ENCODE results near the gene LPAR1.

- TF ChIP-seq ZNF16 (tag by site-specific recombination; IDR thresholded peaks at IDR 0.05; ENCODE audit: low read depth) (no peak), ZNF239 (tag by site-specific recombination; IDR thresholded peaks at IDR 0.05) (no peak), ZNF184 (tag by site-specific recombination; IDR thresholded peaks at IDR 0.05) (no peak), ZNF138 (tag by site-specific recombination; IDR thresholded peaks at IDR 0.05; ENCODE audit: borderline replicate concordance) (no peak), ZNF398 (tag by site-specific recombination; IDR thresholded peaks at IDR 0.05) (no peak), ZBTB1 (tag by site-specific recombination; IDR thresholded peaks at IDR 0.05) (no peak), ZNF677 (tag by site-specific recombination; IDR thresholded peaks at IDR 0.05) (no peak), BCL6B (tag by site-specific recombination; IDR thresholded peaks at IDR 0.05) (no peak), ZNF639 (tag by site-specific recombination; IDR thresholded peaks at IDR 0.05) (no peak), ZNF600 (tag by site-specific recombination; IDR thresholded peaks at IDR 0.05) (no peak), ZNF654 (tag by site-specific recombination; IDR thresholded peaks at IDR 0.05; ENCODE audit: low read depth) (no peak)
- TF ChIP-seq, protein P1, sequence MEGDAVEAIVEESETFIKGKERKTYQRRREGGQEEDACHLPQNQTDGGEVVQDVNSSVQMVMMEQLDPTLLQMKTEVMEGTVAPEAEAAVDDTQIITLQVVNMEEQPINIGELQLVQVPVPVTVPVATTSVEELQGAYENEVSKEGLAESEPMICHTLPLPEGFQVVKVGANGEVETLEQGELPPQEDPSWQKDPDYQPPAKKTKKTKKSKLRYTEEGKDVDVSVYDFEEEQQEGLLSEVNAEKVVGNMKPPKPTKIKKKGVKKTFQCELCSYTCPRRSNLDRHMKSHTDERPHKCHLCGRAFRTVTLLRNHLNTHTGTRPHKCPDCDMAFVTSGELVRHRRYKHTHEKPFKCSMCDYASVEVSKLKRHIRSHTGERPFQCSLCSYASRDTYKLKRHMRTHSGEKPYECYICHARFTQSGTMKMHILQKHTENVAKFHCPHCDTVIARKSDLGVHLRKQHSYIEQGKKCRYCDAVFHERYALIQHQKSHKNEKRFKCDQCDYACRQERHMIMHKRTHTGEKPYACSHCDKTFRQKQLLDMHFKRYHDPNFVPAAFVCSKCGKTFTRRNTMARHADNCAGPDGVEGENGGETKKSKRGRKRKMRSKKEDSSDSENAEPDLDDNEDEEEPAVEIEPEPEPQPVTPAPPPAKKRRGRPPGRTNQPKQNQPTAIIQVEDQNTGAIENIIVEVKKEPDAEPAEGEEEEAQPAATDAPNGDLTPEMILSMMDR (tag by site-specific recombination; IDR thresholded peaks at IDR 0.05), result no peak
- TF ChIP-seq, protein P2, sequence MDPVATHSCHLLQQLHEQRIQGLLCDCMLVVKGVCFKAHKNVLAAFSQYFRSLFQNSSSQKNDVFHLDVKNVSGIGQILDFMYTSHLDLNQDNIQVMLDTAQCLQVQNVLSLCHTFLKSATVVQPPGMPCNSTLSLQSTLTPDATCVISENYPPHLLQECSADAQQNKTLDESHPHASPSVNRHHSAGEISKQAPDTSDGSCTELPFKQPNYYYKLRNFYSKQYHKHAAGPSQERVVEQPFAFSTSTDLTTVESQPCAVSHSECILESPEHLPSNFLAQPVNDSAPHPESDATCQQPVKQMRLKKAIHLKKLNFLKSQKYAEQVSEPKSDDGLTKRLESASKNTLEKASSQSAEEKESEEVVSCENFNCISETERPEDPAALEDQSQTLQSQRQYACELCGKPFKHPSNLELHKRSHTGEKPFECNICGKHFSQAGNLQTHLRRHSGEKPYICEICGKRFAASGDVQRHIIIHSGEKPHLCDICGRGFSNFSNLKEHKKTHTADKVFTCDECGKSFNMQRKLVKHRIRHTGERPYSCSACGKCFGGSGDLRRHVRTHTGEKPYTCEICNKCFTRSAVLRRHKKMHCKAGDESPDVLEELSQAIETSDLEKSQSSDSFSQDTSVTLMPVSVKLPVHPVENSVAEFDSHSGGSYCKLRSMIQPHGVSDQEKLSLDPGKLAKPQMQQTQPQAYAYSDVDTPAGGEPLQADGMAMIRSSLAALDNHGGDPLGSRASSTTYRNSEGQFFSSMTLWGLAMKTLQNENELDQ (tag by site-specific recombination; IDR thresholded peaks at IDR 0.05; ENCODE audit: low read depth), result no peak
- TF ChIP-seq, protein P3, sequence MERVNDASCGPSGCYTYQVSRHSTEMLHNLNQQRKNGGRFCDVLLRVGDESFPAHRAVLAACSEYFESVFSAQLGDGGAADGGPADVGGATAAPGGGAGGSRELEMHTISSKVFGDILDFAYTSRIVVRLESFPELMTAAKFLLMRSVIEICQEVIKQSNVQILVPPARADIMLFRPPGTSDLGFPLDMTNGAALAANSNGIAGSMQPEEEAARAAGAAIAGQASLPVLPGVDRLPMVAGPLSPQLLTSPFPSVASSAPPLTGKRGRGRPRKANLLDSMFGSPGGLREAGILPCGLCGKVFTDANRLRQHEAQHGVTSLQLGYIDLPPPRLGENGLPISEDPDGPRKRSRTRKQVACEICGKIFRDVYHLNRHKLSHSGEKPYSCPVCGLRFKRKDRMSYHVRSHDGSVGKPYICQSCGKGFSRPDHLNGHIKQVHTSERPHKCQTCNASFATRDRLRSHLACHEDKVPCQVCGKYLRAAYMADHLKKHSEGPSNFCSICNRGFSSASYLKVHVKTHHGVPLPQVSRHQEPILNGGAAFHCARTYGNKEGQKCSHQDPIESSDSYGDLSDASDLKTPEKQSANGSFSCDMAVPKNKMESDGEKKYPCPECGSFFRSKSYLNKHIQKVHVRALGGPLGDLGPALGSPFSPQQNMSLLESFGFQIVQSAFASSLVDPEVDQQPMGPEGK (tag by site-specific recombination; IDR thresholded peaks at IDR 0.05), result no peak
These were observed 24.6 kb downstream of the LPAR1 start for GRCh38 chr9:111013707-111014106.
